ENCODE measurements around the gene UGT1A1. TPM values are rescaled to one million over a fixed set of nuclear protein-coding genes. Genes with fewer than 3 reads are reported as not detected.

UGT1A1 gene
- total and polyA plus RNA-seq, 2 donors (not counting 3 experiments of a cell fraction or from before 2014, with no cell fraction given), result not detected

GRCh38 chr2:233798335-233799086 is 38.4 kb downstream of the UGT1A1 start:
- ChIA-PET POLR2A (no interaction called here), CTCF (no interaction called here)
- no peak overlapping the region for H3K27ac ChIP-seq (ENCODE audit: insufficient read depth, low read depth, low read length)
- H3K27me3 ChIP-seq (ENCODE audit: control insufficient read depth in 2 of 2, insufficient read depth in 2 of 2, low read length in 2 of 2), result no peaks in the 10 kb centered on the region
- TF ChIP-seq MYC (IDR thresholded peaks at IDR 0.05; ENCODE audit: low read depth, low read length), result no peak
- no peak for TF ChIP-seq JUN (IDR thresholded peaks at IDR 0.05; ENCODE audit: borderline replicate concordance, insufficient read depth, insufficient read length, low read depth)
- no peak for TF ChIP-seq GATA2 (IDR thresholded peaks at IDR 0.05; ENCODE audit: insufficient read depth, insufficient read length, low read depth, low read length)
- no peak for TF ChIP-seq POLR2AphosphoS5 (IDR thresholded peaks at IDR 0.05; ENCODE audit: insufficient read depth, low read depth, low read length)
- no peak for TF ChIP-seq EZH2 (IDR thresholded peaks at IDR 0.05; ENCODE audit: borderline replicate concordance, low read depth, low read length, severe bottlenecking)
- no peak for TF ChIP-seq POLR2A (IDR thresholded peaks at IDR 0.05; ENCODE audit: low read depth, low read length)
- H3K36me3 ChIP-seq (ENCODE audit: control insufficient read depth in 2 of 2, extremely low read depth in 1 of 2, insufficient read depth in 2 of 2, low read length in 2 of 2), result no peaks in the 10 kb centered on the region
- no peaks in the 10 kb centered on the region for H4K20me1 ChIP-seq (replicated peaks; ENCODE audit: control insufficient read depth, extremely low read depth, insufficient read depth, low read length)
- no peaks in the 10 kb centered on the region for H3K9me1 ChIP-seq (replicated peaks; ENCODE audit: control insufficient read depth, extremely low read depth, insufficient read depth, low read length)
- H3K79me2 ChIP-seq (ENCODE audit: control insufficient read depth, insufficient read depth, low read length), result no peaks in the 10 kb centered on the region
- H3K4me3 ChIP-seq (replicated peaks in 1 of 3; ENCODE audit: insufficient read depth in 1 of 3, low read depth in 1 of 3, low read length in 3 of 3), result no peak overlapping the region
- no peak overlapping the region for H3K4me2 ChIP-seq (ENCODE audit: insufficient read depth, low read length)
- H3K9me3 ChIP-seq (replicated peaks; ENCODE audit: control insufficient read depth, insufficient read depth, low read length), result no peaks in the 10 kb centered on the region
- DNase-seq (ENCODE audit: low read depth, low spot score) (no peak), FAIRE-seq (no peak)
- intact Hi-C loops (cut with micrococcal nuclease), result no loop called here
- dilution Hi-C loops (cut with MboI; ENCODE audit: extremely low pct_ligation_motif_present, low sequenced_read_pairs), result no loop called here
- no peak overlapping the region for H2AFZ ChIP-seq (ENCODE audit: low read depth, low read length)
- H3K4me1 ChIP-seq (ENCODE audit: control insufficient read depth, extremely low read depth, insufficient read depth, low read length), result no peaks in the 10 kb centered on the region
- no peak overlapping the region for H3K9ac ChIP-seq (replicated peaks; ENCODE audit: extremely low read depth, insufficient read depth, low read length)
- BruUV-seq (replicated peaks), result no TSS peak

- Histone ChIP-seq H3K4me3 (replicated peaks in 1 of 3; ENCODE audit: insufficient read depth in 1 of 3, low read depth in 1 of 3, low read length in 3 of 3) (no peak overlapping the region), H3K79me2 (ENCODE audit: control insufficient read depth, insufficient read depth, low read length) (no peaks in the 10 kb centered on the region), H3K27ac (ENCODE audit: insufficient read depth, low read depth, low read length) (no peak overlapping the region), H3K27me3 (ENCODE audit: control insufficient read depth in 2 of 2, insufficient read depth in 2 of 2, low read length in 2 of 2) (no peaks in the 10 kb centered on the region), H3K36me3 (ENCODE audit: control insufficient read depth in 2 of 2, extremely low read depth in 1 of 2, insufficient read depth in 2 of 2, low read length in 2 of 2) (no peaks in the 10 kb centered on the region), H3K9me1 (replicated peaks; ENCODE audit: control insufficient read depth, extremely low read depth, insufficient read depth, low read length) (no peaks in the 10 kb centered on the region), H3K4me1 (ENCODE audit: control insufficient read depth, extremely low read depth, insufficient read depth, low read length) (no peaks in the 10 kb centered on the region), H3K4me2 (ENCODE audit: insufficient read depth, low read length) (no peak overlapping the region), H4K20me1 (replicated peaks; ENCODE audit: control insufficient read depth, extremely low read depth, insufficient read depth, low read length) (no peaks in the 10 kb centered on the region), H3K9me3 (replicated peaks; ENCODE audit: control insufficient read depth, insufficient read depth, low read length) (no peaks in the 10 kb centered on the region), H2AFZ (ENCODE audit: low read depth, low read length) (no peak overlapping the region), H3K9ac (replicated peaks; ENCODE audit: extremely low read depth, insufficient read depth, low read length) (no peak overlapping the region)
- ChIA-PET POLR2A (no interaction called here), CTCF (no interaction called here)
- no peak for FAIRE-seq
- TF ChIP-seq JUN (IDR thresholded peaks at IDR 0.05; ENCODE audit: borderline replicate concordance, insufficient read depth, insufficient read length, low read depth), result no peak
- no TSS peak for BruUV-seq (replicated peaks)
- intact Hi-C loops (cut with micrococcal nuclease) (no loop called here), dilution Hi-C loops (cut with MboI; ENCODE audit: extremely low pct_ligation_motif_present, low sequenced_read_pairs) (no loop called here)
- no peak for DNase-seq (ENCODE audit: low read depth, low spot score)
These were observed 39.1 kb downstream of the UGT1A1 start for GRCh38 chr2:233799087-233799665.

All from endothelial cell of umbilical vein (primary cell).